22Rv1 (cell line): ENCODE data around the gene GTF3C2.

ENCODE experiments used
- ZFX ChIP-seq: fragments of 450-650 bp; IDR thresholded peaks from 2 replicates; pipeline ENCODE4 v1.6.1; 2017; ENCODE audit warnings: antibody characterized with exemption, borderline replicate concordance
- TF ChIP-seq, protein P1 (sequence below): fragments of 450-650 bp; IDR thresholded peaks from 2 replicates; pipeline ENCODE4 v1.5.1; 2017; ENCODE audit warnings: mild to moderate bottlenecking

DNA sequence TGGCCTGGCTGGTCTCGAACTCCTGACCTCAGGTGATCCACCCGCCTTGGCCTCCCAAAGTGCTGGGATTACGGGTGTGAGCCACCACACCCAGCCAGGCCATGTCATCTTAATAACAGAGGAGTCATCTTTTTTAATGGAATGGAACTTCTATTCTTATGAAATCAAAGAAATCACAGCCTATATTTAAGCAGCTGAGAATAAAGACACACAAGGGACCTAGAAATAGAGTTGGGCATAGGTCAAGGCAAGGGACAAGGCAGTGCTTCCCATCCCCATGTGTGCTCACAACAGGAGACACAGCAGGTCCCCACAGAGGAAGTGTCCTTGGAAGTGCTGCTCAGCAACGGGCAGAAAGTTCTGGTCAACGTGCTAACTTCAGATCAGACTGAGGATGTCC lies 17.0 kb upstream of the GTF3C2 start:
- TF ChIP-seq, protein P1, sequence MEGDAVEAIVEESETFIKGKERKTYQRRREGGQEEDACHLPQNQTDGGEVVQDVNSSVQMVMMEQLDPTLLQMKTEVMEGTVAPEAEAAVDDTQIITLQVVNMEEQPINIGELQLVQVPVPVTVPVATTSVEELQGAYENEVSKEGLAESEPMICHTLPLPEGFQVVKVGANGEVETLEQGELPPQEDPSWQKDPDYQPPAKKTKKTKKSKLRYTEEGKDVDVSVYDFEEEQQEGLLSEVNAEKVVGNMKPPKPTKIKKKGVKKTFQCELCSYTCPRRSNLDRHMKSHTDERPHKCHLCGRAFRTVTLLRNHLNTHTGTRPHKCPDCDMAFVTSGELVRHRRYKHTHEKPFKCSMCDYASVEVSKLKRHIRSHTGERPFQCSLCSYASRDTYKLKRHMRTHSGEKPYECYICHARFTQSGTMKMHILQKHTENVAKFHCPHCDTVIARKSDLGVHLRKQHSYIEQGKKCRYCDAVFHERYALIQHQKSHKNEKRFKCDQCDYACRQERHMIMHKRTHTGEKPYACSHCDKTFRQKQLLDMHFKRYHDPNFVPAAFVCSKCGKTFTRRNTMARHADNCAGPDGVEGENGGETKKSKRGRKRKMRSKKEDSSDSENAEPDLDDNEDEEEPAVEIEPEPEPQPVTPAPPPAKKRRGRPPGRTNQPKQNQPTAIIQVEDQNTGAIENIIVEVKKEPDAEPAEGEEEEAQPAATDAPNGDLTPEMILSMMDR, result no peak
- no peak for TF ChIP-seq ZFX
